NB4 (cell line): ENCODE results near the gene FAM110C.

Experiments
- POLR2A ChIP-seq: IDR thresholded peaks from 2 replicates; pipeline ENCODE4 v1.6.1; 2011; ENCODE audit warnings: mild to moderate bottlenecking; ENCODE audit not compliant: insufficient read length; ENCODE audit errors: extremely low read depth
- TF ChIP-seq, protein P1 (sequence below): IDR thresholded peaks from one replicate; pipeline ENCODE4 v1.5.1; 2012; ENCODE audit warnings: low read depth, low read length

DNA sequence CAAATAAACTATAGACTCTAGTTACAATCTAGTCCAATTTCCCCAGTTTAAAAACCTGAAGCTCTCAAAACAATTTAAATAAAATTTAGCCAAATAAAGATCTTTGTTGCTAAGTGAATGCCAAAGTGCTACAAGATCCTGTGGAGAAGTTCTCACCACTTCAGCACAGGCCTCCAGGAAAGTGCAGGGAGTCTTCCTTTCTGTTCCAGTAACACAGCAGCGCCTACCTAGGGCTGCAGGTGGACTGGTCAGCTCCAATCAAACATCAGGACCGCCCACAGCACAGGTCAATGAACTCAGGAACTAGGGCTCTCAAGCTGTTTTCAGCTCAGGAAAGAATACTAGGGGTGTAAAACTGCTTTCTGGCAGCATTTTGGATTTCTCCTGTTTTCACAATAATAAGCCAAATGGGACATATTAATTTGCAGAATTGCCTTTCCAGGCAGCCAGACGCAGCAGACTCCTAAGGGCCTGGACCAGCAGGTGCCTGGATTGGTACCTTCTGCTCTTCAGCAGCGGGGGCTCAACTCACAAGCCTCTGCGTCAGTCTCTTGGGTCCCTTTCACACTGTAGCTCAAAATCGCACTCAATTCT, 1.5 kb downstream of the FAM110C start:
- TF ChIP-seq POLR2A = no peak
- TF ChIP-seq, protein P1, sequence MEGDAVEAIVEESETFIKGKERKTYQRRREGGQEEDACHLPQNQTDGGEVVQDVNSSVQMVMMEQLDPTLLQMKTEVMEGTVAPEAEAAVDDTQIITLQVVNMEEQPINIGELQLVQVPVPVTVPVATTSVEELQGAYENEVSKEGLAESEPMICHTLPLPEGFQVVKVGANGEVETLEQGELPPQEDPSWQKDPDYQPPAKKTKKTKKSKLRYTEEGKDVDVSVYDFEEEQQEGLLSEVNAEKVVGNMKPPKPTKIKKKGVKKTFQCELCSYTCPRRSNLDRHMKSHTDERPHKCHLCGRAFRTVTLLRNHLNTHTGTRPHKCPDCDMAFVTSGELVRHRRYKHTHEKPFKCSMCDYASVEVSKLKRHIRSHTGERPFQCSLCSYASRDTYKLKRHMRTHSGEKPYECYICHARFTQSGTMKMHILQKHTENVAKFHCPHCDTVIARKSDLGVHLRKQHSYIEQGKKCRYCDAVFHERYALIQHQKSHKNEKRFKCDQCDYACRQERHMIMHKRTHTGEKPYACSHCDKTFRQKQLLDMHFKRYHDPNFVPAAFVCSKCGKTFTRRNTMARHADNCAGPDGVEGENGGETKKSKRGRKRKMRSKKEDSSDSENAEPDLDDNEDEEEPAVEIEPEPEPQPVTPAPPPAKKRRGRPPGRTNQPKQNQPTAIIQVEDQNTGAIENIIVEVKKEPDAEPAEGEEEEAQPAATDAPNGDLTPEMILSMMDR = no peak
